Ureter (tissue), 1 donor: ENCODE results near the gene USHBP1. TPM values are rescaled to one million over a fixed set of nuclear protein-coding genes. Genes with fewer than 3 reads are reported as not detected.

Source experiments
- DNase-seq: peaks from one replicate; pipeline ENCODE4 v3.0.0-alpha.2; 2020; ENCODE audit warnings: low spot score
- total RNA-seq: library from RNA; stranded (reverse); gene quantifications from one replicate; pipeline ENCODE4 v1.2.4, GENCODE V29; 2023
- donor health status: DM: yes; HTN: yes; CAD: no.

The USHBP1 gene
- total RNA-seq, 1 donor from 2014 or later, result 7.2 TPM

GRCh38 chr19:17211547-17212446, 52.7 kb downstream of the USHBP1 start:
- DNase-seq, result no peak

GRCh38 chr19:17210296-17210695, 54.2 kb downstream of the USHBP1 start:
- no peak for DNase-seq

DNA sequence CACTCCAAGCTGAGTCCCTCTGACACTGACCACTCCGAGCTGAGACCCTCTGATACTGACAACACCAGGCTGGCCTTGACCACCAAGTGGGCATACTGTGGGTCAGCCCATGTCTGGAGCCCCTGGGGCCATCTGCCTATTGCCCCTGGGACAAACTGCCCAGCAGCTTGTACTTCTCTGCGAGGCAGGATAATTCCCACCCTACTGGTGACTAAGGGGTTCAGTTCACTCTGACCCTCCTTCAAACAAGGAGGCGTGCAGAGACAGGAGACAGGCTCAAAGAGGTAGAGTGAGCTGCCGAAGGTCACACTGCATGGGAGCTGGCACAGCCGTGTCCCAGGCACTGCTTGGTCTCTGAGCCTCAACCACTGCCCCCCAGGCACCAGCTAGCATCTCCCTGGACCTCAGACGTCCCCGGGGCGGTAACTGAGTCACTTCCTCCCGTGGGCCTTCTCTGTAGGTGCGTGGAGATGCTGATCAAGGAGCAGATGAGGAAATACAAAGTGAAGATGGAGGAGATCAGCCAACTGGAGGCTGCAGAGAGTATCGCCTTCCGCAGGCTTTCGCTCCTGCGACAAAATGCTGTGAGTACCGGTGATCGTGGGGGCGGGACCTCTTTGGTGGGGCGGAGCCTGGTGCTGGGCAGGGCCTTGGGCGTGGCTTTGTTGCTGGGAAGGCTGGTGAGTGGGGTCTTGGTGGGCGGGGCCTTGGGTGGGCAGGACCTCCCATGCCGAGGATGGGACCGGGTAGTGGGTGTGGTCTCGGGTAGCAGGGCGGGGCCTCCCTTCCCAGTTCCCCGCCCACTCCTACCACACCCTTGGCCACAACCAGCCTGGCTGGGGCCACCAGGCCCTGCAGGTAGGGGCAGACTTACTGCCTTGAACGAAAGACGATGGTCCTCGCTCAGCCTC, 55.2 kb downstream of the USHBP1 start:
- DNase-seq, result no peak

DNA sequence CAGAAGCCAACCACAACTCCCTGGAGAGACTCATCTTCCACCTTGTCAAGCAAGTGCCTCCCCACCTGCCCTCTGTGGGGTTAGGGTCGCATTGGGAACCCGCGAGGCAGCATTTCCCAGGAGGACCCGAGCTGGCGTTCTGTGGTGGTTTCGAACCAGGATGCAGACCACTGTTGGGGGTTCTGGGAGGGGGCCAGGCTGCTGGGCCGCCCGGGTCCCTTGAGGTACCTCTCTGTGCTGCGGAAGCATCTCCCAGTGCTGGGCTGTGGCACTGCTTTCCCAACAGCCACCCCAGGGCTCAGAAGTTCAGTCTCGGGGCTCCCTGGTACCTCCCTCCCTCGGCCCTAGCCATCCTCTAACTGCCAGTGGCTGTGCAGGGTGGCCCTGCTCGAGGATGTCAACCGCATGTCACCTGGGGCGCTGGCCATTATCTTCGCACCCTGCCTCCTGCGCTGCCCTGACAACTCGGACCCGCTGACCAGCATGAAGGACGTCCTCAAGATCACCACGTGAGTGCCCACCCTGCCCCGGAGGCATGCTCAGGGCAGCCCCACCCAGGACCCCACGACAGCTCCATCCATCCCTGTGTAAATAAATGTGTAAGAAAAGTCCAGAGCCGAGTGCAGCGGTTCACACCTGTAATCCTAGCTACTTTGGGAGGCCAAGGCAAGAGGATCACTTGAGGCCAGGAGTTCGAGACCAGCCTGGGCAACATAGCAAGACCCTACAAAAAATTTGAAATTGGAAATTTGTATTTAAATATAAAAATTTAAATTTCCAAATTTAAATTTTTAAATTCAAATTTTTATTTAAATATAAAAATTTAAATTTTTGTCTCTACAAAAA, 57.6 kb downstream of the USHBP1 start:
- DNase-seq, result no peak

DNA sequence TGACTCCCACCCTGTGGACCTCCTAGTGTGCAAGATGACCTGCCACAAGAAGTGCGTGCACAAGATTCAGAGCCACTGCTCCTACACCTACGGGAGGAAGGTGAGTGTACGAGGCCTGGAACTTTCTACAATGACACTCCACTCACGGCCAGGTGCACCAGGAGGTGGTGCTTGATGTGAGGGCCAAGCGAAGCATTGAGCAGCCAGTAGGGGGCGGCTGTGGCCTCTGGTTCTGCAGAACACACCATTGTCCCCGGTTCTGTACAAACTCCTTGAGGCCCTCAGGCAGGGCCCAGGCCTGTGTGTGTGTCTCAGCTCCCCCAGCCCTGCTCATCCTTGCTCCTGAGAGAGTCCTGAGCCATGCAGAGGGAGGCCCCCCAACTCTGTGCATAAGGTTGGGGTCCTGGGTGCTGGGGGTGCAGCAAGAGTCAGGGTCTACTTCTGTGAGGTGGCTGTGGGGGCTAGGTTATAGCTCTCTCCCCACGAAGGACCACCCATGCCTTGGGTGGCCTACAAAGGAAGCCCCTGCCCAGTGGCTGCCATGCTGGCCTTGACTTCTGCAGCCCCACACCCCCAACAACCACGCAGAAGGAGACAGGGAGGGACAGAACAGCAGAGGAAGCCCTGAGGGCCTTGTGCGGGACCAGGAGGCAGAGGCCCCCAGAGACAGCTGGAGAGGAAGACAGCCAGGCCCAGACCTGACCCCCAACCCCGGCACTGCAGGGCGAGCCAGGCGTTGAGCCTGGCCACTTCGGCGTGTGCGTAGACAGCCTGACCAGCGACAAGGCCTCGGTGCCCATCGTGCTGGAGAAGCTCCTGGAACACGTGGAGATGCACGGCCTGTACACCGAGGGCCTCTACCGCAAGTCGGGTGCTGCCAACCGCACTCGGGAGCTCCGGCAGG, 59.1 kb downstream of the USHBP1 start:
- no peak for DNase-seq

- DNase-seq, result no peak
These were observed 61.8 kb downstream of the USHBP1 start for GRCh38 chr19:17202713-17203112.

- DNase-seq, result no peak
These were observed 62.3 kb downstream of the USHBP1 start for GRCh38 chr19:17202249-17202648.

GRCh38 chr19:17200408-17201079, 64.0 kb downstream of the USHBP1 start:
- DNase-seq, result no peak

Other genes with a start within 250 kb of the USHBP1 start
- gene CPAMD8, start 237.9 kb downstream of the USHBP1 start, total RNA-seq, result 51.8 TPM
- 10.8 TPM for gene HAUS8, start 189.3 kb downstream of the USHBP1 start, total RNA-seq
- 77.3 TPM for gene MYO9B, start 189.0 kb downstream of the USHBP1 start, total RNA-seq
- 20.2 TPM for gene USE1, start 49.4 kb downstream of the USHBP1 start, total RNA-seq
- 21.9 TPM for gene OCEL1, start 38.5 kb downstream of the USHBP1 start, total RNA-seq
- gene NR2F6, start 18.8 kb downstream of the USHBP1 start, total RNA-seq, result 72.1 TPM
- 67.7 TPM for gene BABAM1, start 2.7 kb upstream of the USHBP1 start, total RNA-seq
- 0.23 TPM for gene ANKLE1, start 17.2 kb upstream of the USHBP1 start, total RNA-seq
- 6.3 TPM for gene ABHD8, start 38.7 kb upstream of the USHBP1 start, total RNA-seq
- gene MRPL34, start 41.1 kb upstream of the USHBP1 start, total RNA-seq, result 48.5 TPM
- 32.0 TPM for gene DDA1, start 44.8 kb upstream of the USHBP1 start, total RNA-seq
- 7.9 TPM for gene ANO8, start 70.1 kb upstream of the USHBP1 start, total RNA-seq
- gene GTPBP3, start 72.8 kb upstream of the USHBP1 start, total RNA-seq, result 30.3 TPM
- gene PLVAP, start 112.6 kb upstream of the USHBP1 start, total RNA-seq, result 159 TPM
- 0.86 TPM for gene CCDC194, start 129.5 kb upstream of the USHBP1 start, total RNA-seq
- 45.8 TPM for gene BST2, start 140.9 kb upstream of the USHBP1 start, total RNA-seq
- gene MVB12A, start 155.3 kb upstream of the USHBP1 start, total RNA-seq, result 33.0 TPM
- 0.31 TPM for gene TMEM221, start 183.9 kb upstream of the USHBP1 start, total RNA-seq
- gene NXNL1, start 196.2 kb upstream of the USHBP1 start, total RNA-seq, result not detected
- 17.1 TPM for gene SLC27A1, start 205.8 kb upstream of the USHBP1 start, total RNA-seq
- 91.7 TPM for gene PGLS, start 246.9 kb upstream of the USHBP1 start, total RNA-seq